Urinary bladder (tissue), 4 donors: ENCODE data around the gene PGAP1. TPM values are rescaled to one million over a fixed set of nuclear protein-coding genes. Genes with fewer than 3 reads are reported as not detected.

Source experiments
- DNase-seq: peaks from one replicate; pipeline ENCODE4 v3.0.0-alpha.2; 2015; ENCODE audit errors: extremely low spot score
- H3K27ac ChIP-seq: one replicate; pipeline ENCODE4 v1.5.1; 2013; ENCODE audit warnings: low read depth, mild to moderate bottlenecking, moderate library complexity
- H3K36me3 ChIP-seq: one replicate; pipeline ENCODE4 v1.6.1; 2013; ENCODE audit warnings: mild to moderate bottlenecking, moderate library complexity; ENCODE audit not compliant: insufficient read depth
- H3K4me1 ChIP-seq: one replicate; pipeline ENCODE4 v1.6.1; 2013; ENCODE audit warnings: mild to moderate bottlenecking, moderate library complexity; ENCODE audit not compliant: insufficient read depth
- H3K4me3 ChIP-seq: one replicate; pipeline ENCODE4 v1.5.1; 2013; ENCODE audit warnings: low read depth, low read length
- whole genome bisulfite sequencing: extraction: QIAGEN DNeasy Blood & Tissue Kit; methylation state at CpG from one replicate; pipeline ENCODE4 v1.1.7; 2013; 5-methylcytosine and 5-hydroxymethylcytosine counted together
- polyA plus RNA-seq: library from polyadenylated mRNA; stranded (reverse); fragments of 200-250 nt; gene quantifications from one replicate; pipeline ENCODE4 v1.2.3, GENCODE V29; 2013
- total RNA-seq: library from RNA; depleted of rRNA; stranded (reverse); fragments of >200 nt; gene quantifications from one replicate; pipeline ENCODE4 v1.2.3, GENCODE V29; 2014
- donor health status: healthy with polysubstance abuse.
- donor health status: healthy.

Gene PGAP1
- total and polyA plus RNA-seq, 2 donors: 3.2 to 72.5 TPM

DNA sequence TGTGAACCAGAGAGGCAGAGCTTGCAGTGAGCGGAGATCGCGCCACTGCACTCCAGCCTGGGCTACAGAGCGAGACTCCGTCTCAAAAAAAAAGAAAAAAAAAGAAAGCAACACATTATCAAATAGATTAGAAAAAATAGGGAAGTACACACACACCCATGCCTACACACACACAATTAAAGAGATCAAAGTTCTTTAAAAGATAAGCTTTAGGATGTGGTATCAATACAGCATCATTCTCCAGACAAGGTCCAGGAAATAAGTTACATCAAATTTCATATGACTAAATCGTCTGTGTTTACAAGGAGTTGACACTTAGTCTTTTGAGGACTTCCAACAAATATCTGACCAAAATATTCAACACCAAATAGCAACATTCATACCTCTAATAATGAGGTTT lies 25.7 kb downstream of the PGAP1 start:
- no peaks in the 10 kb centered on the region for H3K36me3 ChIP-seq

DNA sequence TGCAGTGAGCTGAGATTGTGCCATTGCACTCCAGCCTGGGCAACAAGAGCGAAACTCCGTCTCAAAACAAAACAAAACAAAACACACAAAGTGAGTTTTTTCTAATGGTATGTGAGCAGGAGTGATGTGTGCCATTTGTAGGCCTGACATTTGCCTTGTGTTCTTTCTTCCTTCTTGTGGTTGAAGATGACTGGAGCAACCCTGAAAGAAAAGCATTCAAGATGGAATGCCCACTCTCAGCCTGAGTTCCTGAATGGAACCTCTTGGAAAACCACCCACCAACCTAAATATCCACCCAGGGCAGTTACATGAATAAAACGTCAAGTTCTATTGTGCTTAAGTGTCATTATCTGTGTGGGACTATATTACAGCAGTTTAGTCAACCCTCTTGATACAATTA lies 26.5 kb downstream of the PGAP1 start:
- H3K27ac ChIP-seq: no peak overlapping the region
- no peaks in the 10 kb centered on the region for H3K4me1 ChIP-seq
- 86% methylated on average over 3 of the region's 3 CpGs for WGBS
- H3K4me3 ChIP-seq: no peak overlapping the region
- H3K36me3 ChIP-seq: no peaks in the 10 kb centered on the region
- DNase-seq: no peak

More for the DNA sequence above, 25.7 kb downstream of the PGAP1 start:
- WGBS: 93% methylated on average over 6 of the region's 6 CpGs
- no peak for DNase-seq
- Histone ChIP-seq H3K4me1 (no peaks in the 10 kb centered on the region), H3K4me3 (no peak overlapping the region), H3K27ac (no peak overlapping the region)

DNA sequence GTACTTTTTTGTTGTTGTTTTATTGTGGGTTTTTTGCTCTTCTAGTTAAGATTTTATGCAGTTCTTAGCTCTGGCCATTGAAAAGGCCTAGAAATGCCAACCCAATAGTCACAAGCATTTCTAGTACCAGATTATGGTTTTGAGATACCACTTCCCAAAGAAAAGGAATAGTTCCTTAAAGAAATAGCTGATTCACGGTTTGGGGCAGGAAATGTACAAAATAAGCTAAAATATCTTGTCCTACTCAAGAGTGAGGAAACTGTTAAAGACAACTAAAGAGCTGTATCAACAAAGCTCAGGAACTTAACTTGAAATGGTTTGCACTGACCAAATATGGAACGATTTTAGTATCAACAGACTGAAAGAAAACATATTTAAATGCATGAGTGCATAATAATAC lies 35.4 kb downstream of the PGAP1 start:
- Histone ChIP-seq H3K27ac (no peak overlapping the region), H3K4me3 (no peak overlapping the region), H3K4me1 (no peaks in the 10 kb centered on the region), H3K36me3 (peaks cover 3% of the 10 kb centered on the region)
- 84% methylated on average over 2 of the region's 2 CpGs for WGBS
- no peak for DNase-seq

DNA sequence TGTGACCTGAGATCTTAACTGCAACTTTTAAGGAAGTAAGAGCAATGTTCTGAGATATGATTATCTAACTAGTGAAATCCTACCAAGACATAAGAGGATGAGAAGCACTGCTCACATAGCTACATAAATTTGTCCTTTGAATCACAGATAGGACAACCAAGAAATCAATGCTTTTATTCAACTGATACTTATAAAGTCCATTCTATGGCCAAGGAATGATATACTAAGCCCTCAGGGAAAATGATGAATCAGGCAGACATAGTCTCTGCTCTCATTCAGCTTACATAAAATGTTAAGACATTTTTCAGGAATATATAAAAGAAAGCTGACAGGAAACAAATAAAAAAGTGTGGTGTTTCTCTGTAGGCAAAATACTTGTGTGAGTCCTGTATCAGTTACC lies 39.1 kb downstream of the PGAP1 start:
- no peak overlapping the region for H3K27ac ChIP-seq
- no peaks in the 10 kb centered on the region for H3K4me1 ChIP-seq
- peaks cover 2% of the 10 kb centered on the region for H3K36me3 ChIP-seq
- no peak for DNase-seq
- H3K4me3 ChIP-seq: no peak overlapping the region

DNA sequence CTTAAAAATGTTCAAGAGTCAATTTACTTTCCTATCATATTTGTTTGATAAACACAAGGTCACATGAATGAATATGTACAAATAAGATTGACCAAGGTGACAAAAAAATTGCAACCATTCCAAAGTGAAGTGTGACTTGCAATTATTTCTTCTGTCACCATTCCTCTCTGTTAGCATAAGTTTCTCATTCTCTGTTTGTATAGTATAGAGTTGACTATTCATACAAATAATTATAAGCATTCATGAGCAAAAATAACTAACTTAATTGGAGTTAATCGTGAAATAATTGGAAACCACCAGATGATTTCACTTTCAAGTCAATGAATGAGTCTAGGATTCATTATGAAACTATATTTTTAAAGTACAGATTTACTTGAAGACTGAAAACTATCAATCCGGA lies 42.1 kb downstream of the PGAP1 start:
- Histone ChIP-seq H3K36me3 (peaks cover 2% of the 10 kb centered on the region), H3K4me3 (no peak overlapping the region), H3K4me1 (no peaks in the 10 kb centered on the region), H3K27ac (no peak overlapping the region)
- 92% methylated on average over 2 of the region's 2 CpGs for WGBS
- no peak for DNase-seq

DNA sequence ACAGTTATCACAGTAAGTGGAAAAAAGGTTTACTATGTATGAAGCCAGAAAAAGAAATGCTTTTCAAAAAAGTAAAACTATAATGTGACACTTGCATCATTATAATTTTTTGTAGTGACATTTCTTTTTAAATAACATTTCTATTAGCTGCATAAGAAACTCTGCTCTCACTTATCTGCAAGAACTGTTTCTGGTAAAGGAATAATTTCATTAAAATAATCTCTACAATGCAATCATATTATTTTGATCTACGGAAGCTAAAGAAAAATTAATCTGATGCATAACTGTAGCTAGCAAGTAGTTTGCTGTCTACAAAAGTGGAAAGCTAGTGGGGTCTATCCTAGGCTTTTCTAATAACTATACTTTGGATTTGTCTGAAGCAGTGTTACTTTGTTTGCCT lies 50.1 kb downstream of the PGAP1 start:
- Histone ChIP-seq H3K4me1 (no peaks in the 10 kb centered on the region), H3K27ac (no peak overlapping the region), H3K36me3 (peaks cover 7% of the 10 kb centered on the region), H3K4me3 (no peak overlapping the region)
- 93% methylated on average over 1 of the region's 1 CpG for WGBS
- DNase-seq: no peak

DNA sequence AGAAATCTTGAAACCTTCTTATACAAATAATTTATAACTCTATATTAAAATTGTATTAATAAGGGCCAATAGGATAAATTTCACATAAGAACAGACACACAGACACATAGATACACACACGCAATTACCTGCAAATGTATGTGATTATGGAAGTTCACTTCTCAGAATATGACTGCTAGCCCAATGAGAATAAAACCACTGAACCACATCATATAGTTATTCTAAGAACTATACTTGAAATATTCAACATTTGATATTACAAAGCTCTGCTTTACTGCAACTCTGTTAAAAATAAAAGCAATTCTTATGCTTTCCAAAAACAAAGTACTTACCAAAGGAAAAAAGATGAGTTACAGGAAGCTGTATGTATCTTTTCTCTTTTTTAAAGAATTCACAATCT lies 51.1 kb downstream of the PGAP1 start:
- Histone ChIP-seq H3K4me1 (no peaks in the 10 kb centered on the region), H3K27ac (no peak overlapping the region), H3K4me3 (no peak overlapping the region), H3K36me3 (peaks cover 7% of the 10 kb centered on the region)
- no peak for DNase-seq
- WGBS: 93% methylated on average over 1 of the region's 1 CpG

DNA sequence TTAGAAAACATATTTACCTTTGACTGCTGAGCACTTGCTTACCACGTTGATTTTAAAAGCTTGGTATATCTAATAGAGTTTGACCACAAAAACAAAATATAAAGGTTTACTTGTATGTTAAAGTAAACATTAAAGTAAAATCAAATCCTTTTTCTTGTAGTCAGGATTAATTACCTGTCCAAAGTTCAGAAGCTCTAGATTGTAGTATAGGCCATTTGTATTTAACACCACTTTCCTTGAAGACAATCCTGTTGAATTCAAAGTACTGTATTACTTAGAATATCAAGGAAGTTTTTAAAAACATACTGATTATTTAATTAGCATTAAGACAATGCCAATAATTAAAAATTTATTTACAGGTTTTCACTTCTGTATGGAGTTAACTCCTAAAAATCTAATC lies 53.0 kb downstream of the PGAP1 start:
- no peak overlapping the region for H3K27ac ChIP-seq
- H3K36me3 ChIP-seq: peaks cover 7% of the 10 kb centered on the region
- WGBS: 93% methylated on average over 1 of the region's 1 CpG
- DNase-seq: no peak
- H3K4me3 ChIP-seq: no peak overlapping the region
- H3K4me1 ChIP-seq: no peaks in the 10 kb centered on the region

DNA sequence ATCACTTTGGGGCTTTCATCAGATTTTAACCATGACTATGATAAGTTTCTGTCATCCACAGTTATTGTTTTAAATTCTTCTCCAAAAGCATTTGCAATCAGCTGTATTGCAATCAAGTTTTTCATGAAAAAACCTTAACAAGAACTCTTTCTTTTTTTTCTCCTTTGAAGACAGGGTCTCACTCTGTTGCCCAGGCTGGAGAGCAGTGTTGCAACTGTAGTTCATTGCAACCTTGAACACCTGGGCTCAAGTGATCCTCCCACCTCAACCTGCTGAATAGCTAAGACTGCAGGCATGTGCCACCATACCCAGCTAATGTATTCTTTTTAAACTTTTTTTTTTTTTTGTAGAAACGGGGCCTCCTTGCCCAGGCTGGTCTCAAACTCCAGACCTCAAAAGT lies 71.9 kb downstream of the PGAP1 start:
- 94% methylated on average over 1 of the region's 1 CpG for WGBS
- Histone ChIP-seq H3K27ac (no peak overlapping the region), H3K4me3 (no peak overlapping the region), H3K4me1 (no peaks in the 10 kb centered on the region), H3K36me3 (peaks cover 5% of the 10 kb centered on the region)
- no peak for DNase-seq

DNA sequence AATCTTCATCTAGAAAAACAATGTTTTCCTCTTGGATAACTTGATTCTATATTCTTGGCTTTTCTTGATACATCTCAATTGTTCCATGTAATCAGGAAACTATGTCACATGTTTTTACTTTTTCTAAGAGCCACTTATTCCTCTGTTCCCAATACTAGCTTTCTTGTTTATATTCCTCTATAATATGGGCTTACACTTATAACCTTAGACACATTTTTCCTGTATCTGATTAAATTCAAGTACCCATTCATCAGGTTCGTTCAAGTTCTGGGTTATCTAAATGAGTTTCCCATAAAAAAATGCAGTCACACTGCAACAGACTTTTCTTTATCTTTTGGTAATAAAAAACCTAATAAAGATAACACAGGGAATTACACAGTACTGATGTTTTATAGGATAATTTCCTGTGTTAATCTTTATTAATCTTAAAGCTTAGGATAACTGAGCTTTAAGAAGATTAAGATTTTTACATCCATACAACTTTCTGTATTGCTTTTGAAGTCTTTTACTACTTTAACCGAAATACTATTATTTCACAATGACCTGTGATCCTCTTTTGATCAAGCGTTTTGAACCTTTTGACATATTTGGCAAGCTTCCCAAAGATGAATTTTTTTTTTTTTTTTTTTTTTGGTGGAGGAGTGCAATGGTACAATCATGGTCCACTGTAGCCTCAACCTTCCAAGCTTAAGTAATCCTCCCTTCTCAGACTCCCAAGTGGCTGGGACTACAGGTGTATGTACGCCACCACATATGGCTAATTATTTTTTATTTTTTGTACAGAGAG lies 73.0 kb downstream of the PGAP1 start:
- H3K27ac ChIP-seq: no peak overlapping the region
- H3K4me1 ChIP-seq: no peaks in the 10 kb centered on the region
- WGBS: 49% methylated on average over 4 of the region's 4 CpGs
- H3K36me3 ChIP-seq: peaks cover 5% of the 10 kb centered on the region
- no peak overlapping the region for H3K4me3 ChIP-seq
- no peak for DNase-seq

DNA sequence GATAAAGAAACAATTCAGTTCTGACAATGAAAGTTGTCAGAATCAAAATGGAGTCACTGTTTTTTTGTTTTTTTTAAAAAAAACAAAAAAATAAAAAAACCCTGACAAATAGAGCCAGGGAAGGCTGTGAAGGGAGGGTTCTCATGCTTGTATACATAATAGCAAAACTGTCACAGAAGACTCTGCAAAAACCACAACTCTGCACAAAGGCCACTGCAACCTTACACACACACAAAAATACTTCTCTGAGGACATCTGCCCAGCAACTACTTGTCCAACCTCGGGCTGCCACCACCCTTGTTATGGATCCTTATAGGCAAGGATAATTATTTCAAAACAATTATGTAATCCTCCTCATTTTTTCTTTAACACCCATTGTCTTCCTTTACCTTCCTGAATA lies 75.4 kb downstream of the PGAP1 start:
- no peak for DNase-seq
- 73% methylated on average over 1 of the region's 1 CpG for WGBS
- Histone ChIP-seq H3K4me1 (no peaks in the 10 kb centered on the region), H3K36me3 (no peaks in the 10 kb centered on the region), H3K4me3 (no peak overlapping the region), H3K27ac (no peak overlapping the region)

DNA sequence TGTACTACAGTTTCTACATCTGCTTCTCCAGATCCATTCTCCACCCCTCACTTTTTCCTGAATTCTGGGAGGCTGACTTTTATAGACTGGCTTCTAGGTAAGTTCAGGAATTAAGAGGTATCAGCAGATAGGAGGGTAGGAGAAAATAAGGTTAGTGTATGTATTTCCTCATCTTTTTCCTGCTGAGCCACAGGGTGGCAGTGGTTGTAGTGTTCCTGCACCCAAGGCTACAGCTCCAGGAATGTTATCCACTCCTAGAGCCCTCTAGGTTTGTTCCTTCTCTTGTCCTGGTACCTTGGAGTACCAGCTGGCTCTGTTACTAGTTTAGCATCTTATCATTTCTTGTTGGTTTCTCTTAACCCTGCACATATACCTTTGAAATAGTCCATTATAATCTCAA lies 76.6 kb downstream of the PGAP1 start:
- Histone ChIP-seq H3K4me1 (no peaks in the 10 kb centered on the region), H3K36me3 (no peaks in the 10 kb centered on the region), H3K27ac (no peak overlapping the region), H3K4me3 (no peak overlapping the region)
- no peak for DNase-seq

DNA sequence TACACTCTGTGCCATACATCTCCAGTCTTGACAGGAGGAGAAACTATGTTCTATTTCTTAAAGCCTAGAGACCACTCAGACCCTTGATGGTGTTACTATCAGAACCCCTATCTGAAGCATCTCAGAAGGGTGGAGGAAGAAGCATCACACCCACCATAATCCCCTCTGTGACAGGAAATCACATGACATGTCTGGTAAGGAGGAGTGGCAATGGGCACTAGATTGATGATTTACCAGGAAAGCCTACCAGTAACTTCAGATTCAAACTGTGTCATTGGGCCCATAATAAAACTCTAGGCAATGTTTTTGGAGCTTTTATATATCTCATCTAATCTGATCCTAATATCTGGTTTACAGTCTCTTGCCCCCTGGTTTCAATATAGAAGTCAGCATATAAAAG lies 80.2 kb downstream of the PGAP1 start:
- no peak for DNase-seq
- H3K4me3 ChIP-seq: no peak overlapping the region
- H3K4me1 ChIP-seq: no peaks in the 10 kb centered on the region
- H3K27ac ChIP-seq: no peak overlapping the region
- no peaks in the 10 kb centered on the region for H3K36me3 ChIP-seq

DNA sequence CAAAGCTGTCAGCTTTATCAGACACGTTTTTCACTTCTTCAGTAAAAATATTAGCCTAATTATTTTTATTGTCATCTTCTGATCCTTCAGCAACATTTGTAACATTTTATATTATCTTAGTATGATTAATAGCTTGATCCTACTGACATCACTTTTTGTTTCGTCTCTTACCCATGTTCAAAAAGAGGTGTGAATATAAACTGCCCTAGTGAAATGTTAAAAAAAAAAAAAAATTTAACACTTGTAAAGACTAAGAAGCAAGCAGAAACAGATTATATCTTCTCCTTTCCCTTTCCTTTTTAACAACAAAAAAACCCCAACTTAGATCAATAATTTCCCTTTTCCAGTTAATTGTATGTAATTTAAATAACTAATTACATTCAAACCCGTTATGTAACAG lies 81.1 kb downstream of the PGAP1 start:
- H3K27ac ChIP-seq: no peak overlapping the region
- H3K4me3 ChIP-seq: no peak overlapping the region
- no peak for DNase-seq
- no peaks in the 10 kb centered on the region for H3K4me1 ChIP-seq
- H3K36me3 ChIP-seq: no peaks in the 10 kb centered on the region
- 87% methylated on average over 3 of the region's 3 CpGs for WGBS

DNA sequence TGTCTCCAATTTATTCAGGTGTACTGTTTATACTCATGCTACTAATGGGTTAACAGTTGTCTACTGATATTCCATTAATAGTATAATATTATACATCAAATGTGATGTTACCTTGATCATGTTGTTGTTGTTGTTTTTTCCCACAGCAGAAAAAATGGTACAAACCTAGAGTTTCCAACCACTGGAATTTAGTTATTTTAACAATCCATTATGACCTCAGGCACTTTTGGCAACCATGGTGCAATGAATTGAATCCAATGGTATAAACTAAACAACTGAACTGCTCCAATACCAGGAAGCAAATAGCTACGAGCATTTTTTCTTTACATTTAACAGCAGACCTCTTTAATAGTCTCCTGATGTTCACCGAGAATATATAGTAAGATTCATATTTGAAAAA lies 86.3 kb downstream of the PGAP1 start:
- Histone ChIP-seq H3K4me1 (no peaks in the 10 kb centered on the region), H3K27ac (no peak overlapping the region), H3K36me3 (peaks cover 1% of the 10 kb centered on the region), H3K4me3 (no peak overlapping the region)
- no peak for DNase-seq
- 92% methylated on average over 2 of the region's 2 CpGs for WGBS
